NCI-H446 (cell line): ENCODE results near the gene UST.
A peak's percentile ranks its signal among the peaks of the same experiment; 100 is the strongest.

ENCODE experiments used
- DNase-seq, 2 experiments: peaks; one replicate each; lab custom pipeline; 2025; lab: John Stamatoyannopoulos, UW

Gene UST

DNA sequence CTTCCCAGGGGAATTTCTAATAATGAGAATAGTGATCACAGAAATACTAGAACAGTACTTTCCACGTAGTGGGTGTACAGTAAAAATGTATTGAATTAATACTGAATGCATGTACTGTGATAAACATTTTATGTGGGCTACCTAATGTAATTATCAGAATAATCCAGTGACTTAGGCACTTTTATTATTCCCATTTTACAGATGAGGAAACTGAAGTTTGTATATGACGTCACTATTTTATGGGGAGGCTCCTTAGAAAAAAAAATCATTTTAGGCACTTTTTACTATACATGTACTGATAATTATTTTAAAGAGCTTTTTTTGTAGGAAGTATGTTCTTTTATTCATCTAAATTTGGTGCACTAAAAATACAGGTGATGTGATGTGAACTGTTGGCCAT is 295.1 kb downstream of the UST start:
- DNase-seq: no peak

DNA sequence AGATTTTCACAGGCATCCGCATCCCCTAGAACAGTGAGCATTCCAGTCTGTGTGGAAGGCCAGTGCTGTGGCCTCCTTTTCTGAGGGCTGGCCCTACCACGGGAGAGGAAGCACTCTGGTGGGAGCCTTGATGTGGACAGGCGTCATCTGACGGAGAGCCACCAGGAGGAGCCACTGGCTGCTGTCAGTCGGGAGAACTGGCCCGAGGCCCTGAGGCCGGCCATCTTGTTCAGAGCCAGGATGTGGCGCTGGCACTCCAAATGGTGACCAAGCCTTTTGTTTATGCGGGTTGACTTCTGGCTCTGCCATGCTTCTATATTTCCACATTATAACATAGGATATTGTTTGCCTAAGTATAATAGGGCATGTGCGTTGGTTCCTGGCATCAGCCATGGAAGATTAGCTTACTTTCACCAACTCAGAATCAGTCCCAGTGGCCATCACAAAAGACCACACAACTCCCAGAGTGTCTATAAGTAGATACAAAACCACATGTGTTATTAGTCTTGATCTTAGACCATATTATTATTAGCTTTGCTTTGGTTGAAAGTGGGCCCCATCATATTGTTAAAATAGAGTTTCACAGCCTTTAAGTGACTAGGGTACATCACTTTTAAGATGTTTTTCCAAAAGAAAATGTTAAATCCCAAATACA is 296.8 kb downstream of the UST start:
- DNase-seq: peak in 1 of 2 experiments; percentile 21

DNA sequence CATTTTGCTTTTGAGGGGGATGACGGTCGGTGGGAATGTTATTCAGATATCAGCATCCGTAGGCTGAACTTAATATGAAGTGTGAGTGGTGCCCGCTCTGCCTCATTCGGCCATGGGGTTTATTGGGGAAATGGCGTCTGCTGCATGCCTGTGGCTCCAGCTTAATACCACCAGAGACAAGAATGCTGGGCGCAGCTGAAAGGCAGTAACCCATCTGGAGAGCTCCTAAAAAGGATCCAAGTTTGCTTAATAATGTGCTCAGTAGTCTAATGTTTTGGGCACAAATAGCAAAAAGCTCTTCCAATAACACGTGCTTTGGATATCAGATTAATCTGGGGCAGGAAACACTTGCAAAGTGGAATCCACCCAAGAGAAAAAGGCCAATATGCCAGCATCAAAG is 297.7 kb downstream of the UST start:
- DNase-seq: no peak

DNA sequence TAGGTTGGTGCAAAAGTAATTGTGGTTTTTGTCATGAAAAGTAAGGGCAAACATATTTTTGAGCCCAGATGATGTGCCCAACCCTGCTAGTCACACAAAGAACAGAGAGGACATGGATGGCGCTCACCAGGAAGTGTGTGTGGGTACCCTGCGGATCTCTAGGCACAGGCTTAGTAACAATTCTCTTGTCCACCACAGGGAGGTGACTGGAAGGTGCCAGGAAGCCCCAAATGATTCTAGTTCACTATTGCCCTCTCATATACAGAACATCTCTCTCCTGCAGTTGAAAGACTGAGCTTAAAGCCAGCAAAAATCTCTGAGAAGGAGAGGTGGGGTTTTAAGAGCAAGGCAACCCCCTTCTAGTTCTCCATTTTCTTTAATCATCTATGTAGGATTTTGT is 298.6 kb downstream of the UST start:
- no peak for DNase-seq

DNA sequence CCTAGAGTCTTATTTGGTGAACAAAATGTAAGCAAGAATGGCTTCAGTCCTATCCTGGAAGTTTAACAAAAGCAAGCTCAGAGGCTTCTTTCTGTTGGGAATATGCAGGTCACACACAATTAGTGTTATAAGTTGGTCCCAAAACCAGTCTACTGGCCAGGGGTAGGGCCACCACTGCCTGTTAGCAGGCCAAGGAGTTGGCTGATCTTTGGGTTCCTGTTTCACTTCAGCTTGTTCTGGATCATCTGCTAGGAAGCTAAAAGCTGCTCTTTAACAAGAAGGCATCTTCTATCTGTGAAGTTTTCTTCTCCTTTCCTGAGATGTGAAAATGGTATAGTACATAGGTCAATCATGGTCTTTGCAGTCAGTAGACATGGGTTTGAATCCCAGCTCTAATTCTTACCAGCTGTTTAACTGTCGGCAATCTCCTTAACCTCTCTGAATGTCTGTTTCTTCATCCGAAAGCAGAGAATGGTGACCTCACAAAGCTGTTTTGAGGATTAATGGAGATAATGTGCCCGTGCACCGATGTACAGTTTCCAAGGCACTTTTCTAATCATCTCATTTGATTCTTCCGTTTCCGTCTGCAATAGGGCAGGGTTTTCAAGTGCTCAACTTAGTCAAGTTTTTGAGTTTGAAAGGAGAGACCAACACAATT is 299.5 kb downstream of the UST start:
- DNase-seq: no peak

DNA sequence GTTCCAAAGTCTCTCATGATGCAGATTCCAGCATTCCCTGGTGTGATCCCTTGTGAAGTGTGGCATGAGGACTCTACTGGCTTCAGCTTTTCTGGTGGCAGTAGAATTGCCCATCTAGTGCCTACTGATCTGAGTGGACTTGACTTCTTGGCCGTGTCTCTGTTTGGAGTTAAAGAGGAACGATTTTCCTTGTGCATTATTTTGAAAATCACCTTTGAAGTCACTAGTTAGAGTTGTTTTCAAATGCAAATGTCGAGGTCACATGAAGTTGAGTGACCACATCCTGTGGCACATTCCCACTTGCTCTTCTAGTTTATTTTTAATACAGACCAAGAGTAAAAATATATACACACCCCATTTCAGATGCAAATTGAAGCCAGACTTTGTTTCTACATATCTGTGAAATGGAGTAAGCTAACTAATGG is 300.0 kb downstream of the UST start:
- no peak for DNase-seq

DNA sequence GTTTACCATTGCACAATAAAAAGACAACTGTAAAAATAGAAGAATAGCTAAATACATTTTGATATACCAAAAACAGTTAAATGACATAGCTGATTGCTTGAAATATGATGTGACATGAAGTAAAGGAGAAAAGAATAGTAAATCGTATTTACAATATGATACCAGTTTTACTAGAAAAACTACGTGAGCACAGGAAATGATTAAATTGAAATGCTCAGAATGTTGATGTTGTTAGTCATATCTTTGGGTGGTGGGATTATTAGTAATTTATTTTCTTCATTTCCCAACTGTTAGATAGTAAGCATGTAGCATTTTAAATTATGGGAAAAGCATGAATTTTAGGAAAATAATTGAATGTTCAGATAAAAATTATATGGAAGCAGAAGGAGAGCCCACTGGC is 302.4 kb downstream of the UST start:
- DNase-seq: no peak

DNA sequence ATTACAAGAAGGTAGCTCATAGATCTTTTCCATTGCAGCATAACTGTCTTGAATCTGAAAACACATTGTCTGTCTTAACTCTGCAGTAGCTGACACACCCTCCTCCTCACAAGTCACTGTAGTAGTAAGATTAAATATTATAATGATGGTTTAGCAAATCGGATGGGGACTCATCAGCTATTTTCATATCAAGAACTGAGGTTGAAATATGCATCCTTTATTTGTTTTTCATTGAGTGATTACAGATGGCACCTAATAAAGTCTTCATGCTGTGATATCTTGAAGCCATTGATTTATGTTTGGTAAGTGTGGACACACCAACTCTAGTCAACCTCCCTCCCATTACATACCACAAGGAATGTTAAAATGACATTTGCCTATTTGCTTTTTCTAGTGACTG is 303.3 kb downstream of the UST start:
- no peak for DNase-seq

DNA sequence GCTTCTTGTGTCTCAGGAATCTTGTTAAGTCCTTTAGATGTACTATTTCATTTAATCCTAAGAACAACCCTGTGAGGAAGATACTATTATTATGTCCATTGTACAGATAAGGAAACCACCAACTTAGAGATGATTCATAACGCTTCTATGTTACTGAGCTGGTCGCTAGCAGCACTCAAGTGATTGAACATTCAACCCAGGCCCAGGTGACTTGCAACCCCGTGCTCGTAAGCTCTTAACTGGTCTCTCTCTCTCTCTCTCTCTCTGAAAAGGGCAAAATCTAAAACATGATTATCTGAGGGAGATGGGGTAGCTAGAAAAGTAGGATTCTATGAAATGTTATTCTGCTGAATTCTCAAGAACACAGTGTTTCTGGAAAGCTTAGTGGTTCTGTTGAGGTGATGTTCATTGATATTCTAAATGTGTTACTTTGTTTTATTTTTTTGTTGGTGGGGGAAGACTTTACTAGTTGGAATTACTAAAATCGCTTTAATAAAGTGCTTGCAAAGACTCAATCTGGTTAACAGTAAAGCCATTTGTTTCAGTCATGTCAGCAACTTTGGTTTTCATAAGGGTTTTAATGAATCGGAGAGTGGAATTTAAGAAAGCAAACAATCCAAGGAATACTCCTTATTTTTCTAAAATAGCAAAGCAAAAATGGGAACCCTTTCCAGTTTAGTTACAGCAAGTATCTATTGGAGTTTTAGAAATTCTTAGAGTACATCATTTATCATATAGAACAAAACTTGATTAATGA is 305.7 kb downstream of the UST start:
- DNase-seq: no peak

DNA sequence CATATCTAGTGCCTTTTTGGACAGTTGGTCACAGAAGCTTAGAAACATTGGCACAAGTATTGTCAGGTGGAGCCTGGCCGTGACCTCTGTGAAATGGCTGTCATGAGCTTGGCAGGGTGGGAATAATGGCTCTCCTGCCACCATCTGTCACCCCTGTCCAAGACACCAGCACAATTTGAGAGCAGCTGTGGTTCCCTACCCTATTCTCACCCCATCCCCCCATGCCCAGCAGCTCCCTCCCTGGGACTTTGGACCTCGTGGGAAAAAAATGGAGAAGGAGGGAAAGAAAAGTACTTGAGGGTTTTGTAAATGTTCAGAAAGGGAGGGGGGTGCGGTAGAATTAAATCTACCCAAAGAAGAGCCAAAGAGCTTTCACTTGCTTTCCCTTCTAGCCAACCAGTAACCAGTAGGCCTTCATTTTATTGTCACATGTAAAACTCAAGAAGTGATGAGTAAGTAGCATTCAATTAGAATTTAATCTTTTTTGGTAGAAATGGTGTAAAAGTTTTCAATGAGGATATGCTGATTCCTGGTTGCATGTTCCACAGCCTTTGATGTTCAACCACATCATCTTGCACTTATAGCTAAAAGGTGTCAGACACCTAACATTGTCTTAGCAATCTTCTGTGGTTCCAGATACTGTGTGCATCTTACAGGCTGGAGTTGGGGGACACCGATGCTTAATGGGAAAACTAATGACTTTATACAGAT is 307.2 kb downstream of the UST start:
- no peak for DNase-seq

DNA sequence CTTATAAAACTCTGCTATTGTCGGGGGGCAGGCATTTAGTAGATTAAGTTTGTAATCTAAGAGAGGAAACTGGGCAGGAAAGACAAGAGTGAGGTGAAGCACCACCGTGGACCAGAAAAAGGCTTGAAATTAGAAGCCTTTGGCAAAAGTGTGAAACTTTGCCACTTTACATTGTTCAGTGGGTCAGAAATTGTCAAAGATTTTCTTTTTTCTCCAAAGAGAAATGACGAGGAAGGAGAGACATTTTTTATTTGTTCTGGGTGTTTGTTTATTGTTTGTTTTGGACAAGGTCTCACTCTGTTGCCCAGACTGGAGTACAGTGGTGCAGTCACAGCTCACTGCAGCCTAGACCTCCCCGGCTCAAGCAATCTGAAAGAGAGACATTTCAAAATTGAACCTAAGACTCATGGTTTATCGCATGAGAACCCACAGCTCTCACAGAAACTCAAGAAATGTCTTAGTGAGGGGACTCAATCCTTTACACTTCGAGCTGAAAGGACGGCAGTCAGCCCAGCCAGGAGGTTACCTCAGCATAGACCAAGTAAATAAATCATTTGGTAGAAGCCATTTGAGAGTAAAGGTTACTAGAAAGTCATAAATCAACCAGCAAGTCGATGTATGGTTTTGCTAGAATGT is 307.8 kb downstream of the UST start:
- no peak for DNase-seq

DNA sequence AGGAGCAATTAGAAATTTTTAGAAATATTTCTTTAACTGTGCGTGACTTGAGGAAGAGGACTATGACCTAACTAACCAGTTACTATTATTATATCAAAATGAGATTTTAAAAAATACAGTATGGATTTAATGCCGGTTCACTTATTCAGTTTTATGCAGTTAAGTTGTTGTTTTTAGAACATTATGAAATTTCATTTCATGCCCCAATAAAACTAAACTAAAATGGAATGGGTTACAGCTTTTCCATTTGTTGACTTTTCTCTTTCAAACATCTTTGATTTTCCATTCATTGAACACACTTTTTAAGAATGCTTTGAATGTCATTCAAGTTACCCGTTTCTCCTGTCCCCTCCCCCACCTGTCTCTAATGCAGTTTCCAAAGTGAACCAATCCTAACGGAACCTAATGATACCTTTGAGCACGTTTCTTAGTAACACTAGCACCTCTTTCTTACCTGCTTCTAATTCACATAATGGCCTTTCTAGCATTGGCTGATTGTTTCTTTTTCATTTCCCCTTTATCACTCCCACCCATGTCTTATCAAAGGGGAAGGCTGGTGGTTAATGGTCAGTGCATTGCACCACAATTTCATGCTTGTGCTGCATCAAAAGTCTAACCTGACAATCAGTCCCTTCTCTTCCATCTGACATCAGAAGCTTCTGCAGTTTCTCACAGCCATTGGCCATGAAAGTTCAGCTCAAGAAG is 308.5 kb downstream of the UST start:
- no peak for DNase-seq

DNA sequence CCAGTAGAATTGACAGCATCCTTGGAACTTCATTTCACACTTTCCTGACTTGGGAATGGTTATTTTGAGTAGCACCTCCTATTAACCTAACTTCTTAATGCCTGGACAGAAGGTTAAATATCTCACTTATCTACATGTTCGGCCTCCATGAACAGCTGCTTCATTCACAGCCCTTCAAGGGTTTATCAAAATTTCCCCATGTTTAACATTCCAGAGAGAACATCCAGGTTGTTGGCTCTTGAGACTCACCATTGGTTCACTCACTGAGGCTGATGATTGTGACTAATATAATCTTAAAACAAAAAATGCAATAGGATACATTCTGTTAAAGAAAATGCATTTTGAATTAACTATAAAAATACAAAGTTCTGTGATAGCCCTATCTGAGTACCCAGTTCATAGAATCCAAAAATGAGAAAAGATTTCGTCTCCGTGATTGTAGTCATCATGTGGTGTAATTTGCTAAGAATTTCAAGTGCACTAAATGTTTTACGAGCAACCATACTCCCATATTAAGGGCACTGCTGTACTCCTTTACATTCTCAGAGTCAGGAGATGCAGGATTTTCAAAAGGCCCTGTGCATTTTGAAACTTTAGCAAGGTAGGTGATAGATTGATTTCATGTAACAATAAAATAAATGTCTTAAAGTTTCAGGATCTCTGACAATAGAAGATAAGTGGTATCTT is 310.1 kb downstream of the UST start:
- no peak for DNase-seq

DNA sequence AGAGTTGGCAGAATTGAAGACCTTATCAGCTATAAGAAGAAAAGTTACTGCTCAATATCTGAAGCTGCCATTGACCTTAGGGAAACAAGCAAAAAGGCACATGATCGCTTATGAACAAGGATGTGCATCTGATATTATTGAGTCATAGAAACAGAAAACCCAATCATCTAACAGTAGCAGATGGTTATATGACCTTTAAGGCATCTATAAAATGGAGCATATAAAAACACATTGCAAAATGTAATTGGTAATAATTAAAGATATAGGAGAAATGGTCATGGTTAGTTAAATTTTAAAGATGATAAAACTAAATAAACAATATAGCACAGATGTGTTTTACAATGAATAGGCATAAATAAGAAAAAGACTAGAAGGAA is 310.6 kb downstream of the UST start:
- no peak for DNase-seq

DNA sequence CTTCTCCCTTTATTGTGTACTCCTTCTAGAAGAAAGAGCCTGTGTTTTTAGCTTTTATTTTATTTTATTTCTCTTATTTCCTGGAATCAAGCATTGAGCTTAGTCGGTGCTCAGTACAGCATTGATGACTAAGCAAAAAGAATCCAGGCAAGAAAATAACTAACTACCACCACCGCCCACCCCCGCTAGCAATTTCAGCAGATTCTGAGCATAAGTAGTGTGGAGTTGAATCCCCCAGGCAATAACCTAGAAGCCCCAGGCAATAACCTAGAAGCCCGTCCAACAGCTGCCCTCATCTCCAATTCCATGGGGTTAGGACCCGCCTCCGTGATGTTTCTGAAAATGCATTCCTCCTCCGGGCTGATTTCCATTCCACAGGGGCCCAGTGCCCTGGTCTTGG is 312.7 kb downstream of the UST start:
- no peak for DNase-seq

DNA sequence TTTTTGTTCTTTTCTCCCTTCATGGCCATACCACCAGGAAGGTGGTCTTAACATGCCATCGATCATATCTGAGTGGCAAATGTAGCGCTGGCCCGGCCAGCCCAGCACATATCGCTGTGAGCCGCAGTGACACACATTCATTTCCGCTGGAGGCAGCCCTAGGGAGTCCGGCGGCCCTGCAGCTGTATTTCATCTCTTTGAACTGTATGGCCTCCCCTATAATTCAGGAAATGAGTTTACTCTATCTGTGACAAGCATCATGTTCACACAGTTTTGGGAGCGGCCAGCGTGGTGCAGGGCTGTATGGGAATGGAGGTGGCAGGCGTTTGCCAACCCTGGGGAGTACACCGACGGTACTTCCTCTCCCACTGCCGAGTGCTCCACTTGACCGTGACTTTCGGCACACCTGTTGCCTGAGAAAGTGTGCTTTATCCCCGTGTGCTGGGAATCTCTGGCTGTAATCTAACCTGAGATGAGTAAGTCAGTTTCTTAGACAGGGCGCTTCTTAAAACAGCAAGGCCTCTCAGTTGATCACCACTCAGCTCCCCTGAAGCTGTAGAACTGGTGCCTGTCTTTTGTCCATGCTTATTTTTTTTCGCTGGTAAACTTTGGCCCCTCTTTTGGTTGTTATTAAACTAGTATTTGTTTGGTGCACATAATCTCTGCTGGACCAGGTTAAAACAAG is 313.6 kb downstream of the UST start:
- DNase-seq: no peak

DNA sequence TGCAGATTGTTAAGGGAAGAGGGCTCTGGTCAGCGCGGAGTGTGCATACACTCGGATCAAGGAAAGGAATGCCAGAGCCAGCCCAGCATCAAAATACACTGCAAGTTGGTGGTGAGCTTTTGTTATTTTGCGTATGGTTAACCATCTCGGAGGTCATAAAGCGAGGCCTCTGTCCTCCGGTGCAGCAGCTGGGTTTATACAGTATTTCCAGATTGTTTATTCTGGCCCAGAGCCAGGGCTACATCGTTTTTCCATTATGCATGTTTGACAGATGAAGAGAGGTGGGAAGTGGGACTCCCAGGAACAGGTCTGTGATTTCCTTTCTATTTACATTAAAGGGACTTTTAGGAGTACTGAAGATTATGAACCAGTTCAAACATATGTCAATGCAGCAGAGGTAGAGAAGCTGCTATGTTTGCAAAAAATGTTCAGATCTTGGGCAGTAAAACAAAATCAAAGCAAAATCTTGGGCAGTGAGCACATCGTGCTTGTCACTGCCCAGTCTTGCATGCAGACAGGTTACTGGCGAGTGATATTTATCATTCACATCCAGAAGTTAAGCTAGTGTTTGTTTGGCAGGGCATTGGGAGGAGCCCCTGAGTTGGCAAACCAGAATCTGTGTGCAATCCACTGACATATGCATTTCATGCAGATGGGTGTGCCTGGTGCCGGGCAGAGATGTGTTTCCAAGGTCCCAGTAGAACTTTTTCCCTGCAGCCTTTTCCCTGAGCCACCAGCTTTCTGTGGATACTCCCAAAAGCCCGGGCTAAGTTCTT is 314.3 kb downstream of the UST start:
- no peak for DNase-seq

DNA sequence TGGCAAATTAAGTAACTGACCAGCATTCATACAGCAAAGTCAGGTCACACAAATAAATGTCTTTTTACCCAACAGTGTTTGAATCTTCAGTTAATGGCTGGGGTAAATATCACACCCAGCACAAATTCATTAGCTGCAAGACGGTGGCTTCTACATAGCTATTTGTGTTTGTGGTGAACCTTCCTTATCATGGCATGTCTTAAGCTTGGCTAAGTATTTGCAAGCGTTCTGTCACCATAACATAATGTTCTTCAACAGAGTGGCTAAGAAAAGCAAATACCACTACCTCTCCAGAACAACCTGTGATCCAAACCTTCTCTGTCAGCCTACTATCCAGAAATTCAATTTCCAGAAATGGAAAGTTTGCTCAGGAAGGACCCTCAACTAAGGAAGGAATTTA is 315.1 kb downstream of the UST start:
- no peak for DNase-seq

DNA sequence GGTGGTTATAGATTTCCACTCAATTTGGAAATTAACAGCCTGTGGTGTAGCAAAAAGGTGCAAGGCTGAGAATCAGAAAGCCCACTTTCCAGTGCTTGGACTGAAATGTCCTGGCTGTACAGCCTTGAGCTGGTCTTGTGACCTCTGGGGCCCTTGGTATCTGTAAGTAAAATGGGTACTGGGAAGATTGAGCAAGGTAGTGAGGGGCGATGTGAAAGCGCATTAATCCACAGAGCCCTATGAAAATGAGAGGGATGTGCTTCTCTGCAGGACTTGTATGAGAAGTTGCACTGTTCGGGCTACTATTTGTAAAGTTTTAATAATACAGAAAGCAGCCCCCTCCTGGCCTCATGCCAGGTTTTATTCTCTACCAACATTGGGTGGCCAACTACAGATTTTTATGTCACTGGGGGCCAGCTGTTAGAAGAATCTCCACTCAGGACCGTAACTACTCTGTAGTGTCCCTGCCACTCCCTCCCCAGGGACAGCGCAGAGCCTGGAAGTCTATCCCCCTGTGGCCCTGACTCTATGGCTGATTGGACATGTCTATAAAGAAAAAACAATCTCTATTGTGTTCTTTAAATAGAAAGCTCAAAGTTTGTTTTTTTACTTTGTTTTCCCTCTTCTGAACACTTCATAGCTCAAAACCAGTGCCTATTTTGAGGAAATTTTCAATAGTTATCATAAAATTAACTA is 316.0 kb downstream of the UST start:
- no peak for DNase-seq
